Measurements from ENCODE around the gene SOX8.

The SOX8 gene

GRCh38 chr16:993731-994130 lies 12.2 kb downstream of the SOX8 start:
- no peak for DNase-seq (ENCODE audit: low read depth)
- no peak for TF ChIP-seq CTCF (conservative IDR thresholded peaks at IDR 0.05; ENCODE audit: low read depth, low read length)

GRCh38 chr16:995087-995486 lies 13.5 kb downstream of the SOX8 start:
- DNase-seq (ENCODE audit: low read depth), result no peak
- TF ChIP-seq CTCF (conservative IDR thresholded peaks at IDR 0.05; ENCODE audit: low read depth, low read length), result no peak
- no peak overlapping the region for H3K4me3 ChIP-seq (ENCODE audit: low read length)

More at GRCh38 chr16:993731-994130, 12.2 kb downstream of the SOX8 start:
- no peak overlapping the region for H3K4me3 ChIP-seq (ENCODE audit: low read length)

- no peak for TF ChIP-seq CTCF (conservative IDR thresholded peaks at IDR 0.05; ENCODE audit: low read depth, low read length)
- DNase-seq (ENCODE audit: low read depth), result no peak
- no peak overlapping the region for H3K4me3 ChIP-seq (ENCODE audit: low read length)
These were observed 14.2 kb downstream of the SOX8 start for GRCh38 chr16:995783-996182.

- no peak for TF ChIP-seq CTCF (conservative IDR thresholded peaks at IDR 0.05; ENCODE audit: low read depth, low read length)
- no peak overlapping the region for H3K4me3 ChIP-seq (ENCODE audit: low read length)
- no peak for DNase-seq (ENCODE audit: low read depth)
These were observed 15.1 kb downstream of the SOX8 start for GRCh38 chr16:996681-997080.

- H3K4me3 ChIP-seq (ENCODE audit: low read length), result no peak overlapping the region
- no peak for DNase-seq (ENCODE audit: low read depth)
- no peak for TF ChIP-seq CTCF (conservative IDR thresholded peaks at IDR 0.05; ENCODE audit: low read depth, low read length)
These were observed 16.0 kb downstream of the SOX8 start for GRCh38 chr16:997440-998051.

- DNase-seq (ENCODE audit: low read depth), result no peak
- no peak for TF ChIP-seq CTCF (conservative IDR thresholded peaks at IDR 0.05; ENCODE audit: low read depth, low read length)
- H3K4me3 ChIP-seq (ENCODE audit: low read length), result no peak overlapping the region
These were observed 16.6 kb downstream of the SOX8 start for GRCh38 chr16:998211-998610.

- TF ChIP-seq CTCF (conservative IDR thresholded peaks at IDR 0.05; ENCODE audit: low read depth, low read length), result no peak
- H3K4me3 ChIP-seq (ENCODE audit: low read length), result no peak overlapping the region
These were observed 17.0 kb downstream of the SOX8 start for GRCh38 chr16:998615-999014.

More at GRCh38 chr16:998615-999014, 17.0 kb downstream of the SOX8 start:
- DNase-seq (ENCODE audit: low read depth), result no peak

All from retinal pigment epithelial cell (primary cell).